HG03342 (cell line): ENCODE measurements around the gene OPCML.
A peak's percentile ranks its signal among the peaks of the same experiment; 100 is the strongest.

Experiments used
- ATAC-seq: cut with Tn5 transposase; IDR thresholded peaks from one replicate; pipeline ENCODE4 v1.9.1; 2021; ENCODE audit warnings: mild to moderate bottlenecking, moderate library complexity; ENCODE audit not compliant: unreplicated experiment

Gene OPCML

GRCh38 chr11:133541021-133541719 lies 8.9 kb upstream of the OPCML start:
- no peak for ATAC-seq

- ATAC-seq: no peak
These were observed 3.9 kb upstream of the OPCML start for GRCh38 chr11:133536198-133536597.

- ATAC-seq: no peak
These were observed 904 bp upstream of the OPCML start for GRCh38 chr11:133533205-133533604.

- no peak for ATAC-seq
These were observed 843 bp downstream of the OPCML start for GRCh38 chr11:133531458-133531857.

GRCh38 chr11:133530501-133530835 lies 1.8 kb downstream of the OPCML start:
- no peak for ATAC-seq

- ATAC-seq: no peak
These were observed 2.3 kb downstream of the OPCML start for GRCh38 chr11:133529807-133530500.

GRCh38 chr11:133526790-133527189 lies 5.5 kb downstream of the OPCML start:
- no peak for ATAC-seq

GRCh38 chr11:133525976-133526375 lies 6.3 kb downstream of the OPCML start:
- no peak for ATAC-seq

GRCh38 chr11:133524488-133524887 lies 7.8 kb downstream of the OPCML start:
- ATAC-seq: no peak

- ATAC-seq: no peak
These were observed 10.0 kb downstream of the OPCML start for GRCh38 chr11:133522344-133522743.

- no peak for ATAC-seq
These were observed 10.8 kb downstream of the OPCML start for GRCh38 chr11:133521502-133521901.

GRCh38 chr11:133520707-133521106 lies 11.6 kb downstream of the OPCML start:
- ATAC-seq: no peak

GRCh38 chr11:133519560-133519959 lies 12.7 kb downstream of the OPCML start:
- ATAC-seq: no peak

GRCh38 chr11:133518702-133519264 lies 13.5 kb downstream of the OPCML start:
- ATAC-seq: no peak

GRCh38 chr11:133516845-133517244 lies 15.5 kb downstream of the OPCML start:
- no peak for ATAC-seq

GRCh38 chr11:133515107-133515506 lies 17.2 kb downstream of the OPCML start:
- ATAC-seq: no peak

- ATAC-seq: no peak
These were observed 22.2 kb downstream of the OPCML start for GRCh38 chr11:133509924-133510697.

GRCh38 chr11:133508468-133508867 lies 23.8 kb downstream of the OPCML start:
- ATAC-seq: no peak

GRCh38 chr11:133507185-133507584 lies 25.1 kb downstream of the OPCML start:
- no peak for ATAC-seq

GRCh38 chr11:133506551-133507094 lies 25.7 kb downstream of the OPCML start:
- no peak for ATAC-seq

GRCh38 chr11:133506023-133506422 lies 26.3 kb downstream of the OPCML start:
- ATAC-seq: peak; percentile 83
